ENCODE data around the gene WDR7. TPM values are rescaled to one million over a fixed set of nuclear protein-coding genes. Genes with fewer than 3 reads are reported as not detected.

WDR7 gene
- total and polyA plus RNA-seq, 2 of the 4 experiments (the other 2 are of a cell fraction): 3.7 to 23.3 TPM

GRCh38 chr18:57057890-57058289 is 406.7 kb downstream of the WDR7 start:
- in situ Hi-C loops (cut with MboI; ENCODE audit: low sequenced_read_pairs) (no loop called here), dilution Hi-C loops (cut with HindIII; ENCODE audit: low sequenced_read_pairs, unreplicated experiment) (no loop called here), intact Hi-C loops (cut with micrococcal nuclease) (no loop called here)
- Histone ChIP-seq H4K5ac (ENCODE audit: low read depth, low read length) (no peak overlapping the region), H3K27me3 (ENCODE audit: control insufficient read depth, insufficient read depth, low read length) (no peaks in the 10 kb centered on the region; the same call in 1 of the 2 replicates), H4K20me1 (ENCODE audit: insufficient read depth, low read length) (no peaks in the 10 kb centered on the region), H3K4me1 (ENCODE audit: control insufficient read depth, insufficient read depth, low read length) (no peaks in the 10 kb centered on the region), H3K4me2 (ENCODE audit: low read depth, low read length) (no peak overlapping the region), H2BK15ac (ENCODE audit: low read depth, low read length) (no peak overlapping the region), H2BK120ac (ENCODE audit: low read depth, low read length) (no peak overlapping the region), H3K56ac (ENCODE audit: extremely low read depth, insufficient read depth, low read length) (no peak overlapping the region), H2BK5ac (ENCODE audit: low read depth, low read length, poor library complexity, severe bottlenecking) (no peak overlapping the region), H2BK20ac (ENCODE audit: low read depth, low read length) (no peak overlapping the region), H4K8ac (ENCODE audit: low read depth in 2 of 2, low read length in 2 of 2) (no peak overlapping the region), H3K36me3 (ENCODE audit: control insufficient read depth, insufficient read depth, low read length) (no peaks in the 10 kb centered on the region), H4K91ac (ENCODE audit: insufficient read depth, low read depth, low read length) (no peak overlapping the region), H3K9me1 (ENCODE audit: insufficient read depth, low read length) (no peaks in the 10 kb centered on the region), H2AFZ (replicated peaks; ENCODE audit: low read length, poor library complexity) (no peak overlapping the region), H3K79me1 (ENCODE audit: low read depth in 1 of 2, low read length in 2 of 2) (no peaks in the 10 kb centered on the region), H3K9me3 (ENCODE audit: control insufficient read depth, insufficient read depth, low read length) (no peaks in the 10 kb centered on the region), H2AK5ac (ENCODE audit: low read depth, low read length) (no peak overlapping the region), H3K27ac (ENCODE audit: insufficient read depth, low read length) (no peak overlapping the region), H3K14ac (replicated peaks; ENCODE audit: low read depth, low read length) (no peak overlapping the region), H3K4me3 (ENCODE audit: insufficient read depth, low read depth, low read length) (no peak overlapping the region), H2AK9ac (replicated peaks; ENCODE audit: low read depth, low read length, poor library complexity) (no peak overlapping the region), H3K9ac (ENCODE audit: low read depth, low read length) (no peak overlapping the region), H3K23ac (ENCODE audit: low read depth, low read length) (no peak overlapping the region), H3K18ac (ENCODE audit: low read depth, low read length) (no peak overlapping the region), H3K4ac (ENCODE audit: low read depth, low read length) (no peak overlapping the region)
- WGBS, 2 experiments (ENCODE audit: extremely low coverage in 2 of 2, insufficient read length in 1 of 2): 100% methylated on average over 1 of the region's 6 CpGs; no CpG with 5 or more reads in 1 of the 2 experiments
- DNase-seq: no peak
- CTCF ChIA-PET: no interaction called here
- no peak for ATAC-seq (ENCODE audit: low read depth)
- TF ChIP-seq RCOR1 (IDR thresholded peaks at IDR 0.05; ENCODE audit: insufficient replicate concordance, low read length) (no peak), CTCF (conservative IDR thresholded peaks at IDR 0.05; ENCODE audit: low read depth, low read length) (no peak), BHLHE40 (IDR thresholded peaks at IDR 0.05; ENCODE audit: low read depth, low read length) (no peak), FOS (IDR thresholded peaks at IDR 0.05; ENCODE audit: low read depth, low read length) (no peak), MAFK (IDR thresholded peaks at IDR 0.05; ENCODE audit: low read depth, low read length) (no peak), MXI1 (IDR thresholded peaks at IDR 0.05; ENCODE audit: borderline replicate concordance, low read depth, low read length) (no peak), NFE2L2 (IDR thresholded peaks at IDR 0.05; ENCODE audit: low read depth, low read length) (no peak), RAD21 (IDR thresholded peaks at IDR 0.05; ENCODE audit: low read length) (no peak), RFX5 (IDR thresholded peaks at IDR 0.05; ENCODE audit: low read depth, low read length) (no peak), CEBPB (IDR thresholded peaks at IDR 0.05; ENCODE audit: low read depth, low read length) (no peak), USF2 (IDR thresholded peaks at IDR 0.05; ENCODE audit: low read depth, low read length) (no peak)
- no TSS peak for BruUV-seq (replicated peaks)
- POLR2A ChIA-PET (ENCODE audit: unreplicated experiment): no interaction called here
